ENCODE measurements around the gene ANXA7.
A peak's percentile ranks its signal among the peaks of the same experiment; 100 is the strongest.

ANXA7 gene

DNA sequence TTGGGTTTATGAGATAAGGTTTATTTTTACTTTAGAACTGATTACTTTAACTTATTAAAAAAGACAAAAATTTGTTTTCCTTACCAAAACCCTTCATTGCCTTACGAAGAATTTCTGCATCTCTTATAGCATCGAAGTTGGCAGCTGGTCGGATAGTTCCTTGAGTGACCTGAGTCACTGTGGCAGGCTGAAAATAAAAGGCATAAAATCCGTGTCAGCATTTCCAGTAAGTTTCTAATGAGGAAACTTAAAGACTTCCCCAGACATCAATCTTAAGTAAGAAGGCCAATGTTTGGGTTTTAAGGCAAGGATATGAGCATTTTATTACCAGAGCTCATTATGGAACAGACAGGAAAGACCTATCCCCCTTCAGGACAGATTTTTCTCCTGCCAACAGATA, 25.6 kb downstream of the ANXA7 start:
- TF ChIP-seq GATA1 (IDR thresholded peaks at IDR 0.05; ENCODE audit: low read depth, low read length) (no peak), POLR2A (IDR thresholded peaks at IDR 0.05; ENCODE audit: low read length) (no peak)
- no peak for DNase-seq

DNA sequence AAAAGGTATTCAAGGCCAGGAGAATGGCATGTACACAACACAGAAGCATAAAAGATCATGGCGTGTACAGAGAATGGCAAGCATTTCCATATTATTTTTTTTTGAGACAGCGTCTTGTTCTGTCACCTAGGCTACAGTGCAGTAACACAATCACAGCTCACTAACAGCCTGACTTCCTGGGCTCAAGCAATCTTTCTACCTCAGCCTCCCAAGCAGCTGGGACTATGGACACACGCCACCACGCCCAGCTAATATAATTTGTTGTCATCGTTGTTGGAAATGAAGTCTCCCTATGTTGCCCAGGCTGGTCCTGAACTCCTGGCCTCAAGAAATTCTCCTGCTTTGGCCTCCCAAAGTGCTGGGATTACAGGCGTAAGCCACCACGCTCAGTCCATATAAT, 27.3 kb downstream of the ANXA7 start:
- TF ChIP-seq POLR2A (IDR thresholded peaks at IDR 0.05; ENCODE audit: low read length) (no peak), GATA1 (IDR thresholded peaks at IDR 0.05; ENCODE audit: low read depth, low read length) (no peak)

DNA sequence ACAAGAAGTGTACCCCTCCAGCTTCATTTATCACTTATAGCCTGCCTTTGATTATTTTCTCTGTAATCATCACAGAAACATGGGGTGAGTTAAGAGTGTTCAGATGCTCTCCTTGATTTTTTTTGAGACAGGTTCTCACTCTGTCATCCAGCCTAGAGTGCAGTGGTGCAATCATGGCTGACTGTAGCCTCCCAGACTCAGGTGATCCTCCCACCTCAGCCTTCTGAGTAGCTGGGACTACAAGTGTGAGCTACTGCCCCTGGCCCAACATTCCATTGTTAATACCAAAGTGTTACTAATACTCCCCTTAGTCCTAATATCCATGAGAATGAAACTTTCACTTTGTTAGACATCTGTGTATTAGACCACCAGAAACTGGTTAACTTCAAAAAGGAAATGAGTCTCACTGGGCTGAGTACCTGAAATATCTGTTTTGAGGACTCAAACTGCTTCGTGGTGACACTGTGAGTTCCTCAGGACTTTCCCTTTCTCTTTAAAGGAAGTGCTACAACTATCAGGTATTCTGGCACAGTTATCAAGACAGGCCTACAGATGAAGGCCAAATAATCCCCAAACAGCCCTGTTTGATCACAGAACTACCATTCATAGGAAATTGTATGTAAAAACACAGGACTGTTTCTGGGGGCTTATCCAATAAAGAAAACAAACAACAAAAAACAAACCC, 34.7 kb downstream of the ANXA7 start:
- no peak for DNase-seq
- TF ChIP-seq POLR2A (IDR thresholded peaks at IDR 0.05; ENCODE audit: low read length) = no peak
- no peak for TF ChIP-seq GATA1 (IDR thresholded peaks at IDR 0.05; ENCODE audit: low read depth, low read length)

More for the DNA sequence above, 27.3 kb downstream of the ANXA7 start:
- no peak for DNase-seq

DNA sequence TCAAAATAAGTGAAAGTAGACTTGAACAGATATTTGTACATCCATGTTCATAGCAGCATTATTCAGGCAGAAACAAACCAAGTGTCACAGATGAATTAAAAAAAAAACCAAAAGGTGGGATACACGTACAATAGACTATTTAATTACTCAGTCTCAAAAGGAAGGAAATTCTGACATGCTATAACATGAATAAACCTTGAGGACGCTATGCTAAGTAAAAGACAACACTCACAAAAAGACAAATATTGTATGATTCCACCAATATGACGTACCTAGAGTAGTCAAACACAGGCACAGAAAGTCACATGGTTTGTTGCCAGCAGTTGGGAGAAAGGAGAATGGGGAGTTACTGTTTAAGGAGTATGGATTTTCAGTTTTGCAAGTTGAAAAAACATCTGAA, 37.2 kb downstream of the ANXA7 start:
- TF ChIP-seq GATA1 (IDR thresholded peaks at IDR 0.05; ENCODE audit: low read depth, low read length) (no peak), POLR2A (IDR thresholded peaks at IDR 0.05; ENCODE audit: low read length) (no peak)
- DNase-seq = no peak

DNA sequence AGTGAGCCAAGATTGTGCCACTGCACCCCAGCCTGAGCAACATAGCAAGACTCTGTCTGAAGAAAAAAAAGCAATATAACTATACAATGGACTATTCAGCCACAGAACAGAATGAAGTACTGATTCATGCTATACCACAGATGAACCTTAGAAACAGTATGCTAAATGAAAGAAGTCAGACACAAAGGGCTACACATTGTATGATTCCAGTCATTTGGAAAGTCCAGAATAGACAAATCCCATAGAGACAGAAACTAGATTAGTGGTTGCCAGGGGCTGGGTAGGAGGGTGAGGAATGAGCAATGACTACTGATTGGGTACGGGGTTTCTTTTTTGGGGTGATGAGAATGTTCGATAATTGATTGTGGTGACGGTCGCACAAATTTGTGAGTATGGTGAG, 45.6 kb downstream of the ANXA7 start:
- TF ChIP-seq GATA1 (IDR thresholded peaks at IDR 0.05; ENCODE audit: low read depth, low read length) (no peak), POLR2A (IDR thresholded peaks at IDR 0.05; ENCODE audit: low read length) (no peak)
- no peak for DNase-seq

DNA sequence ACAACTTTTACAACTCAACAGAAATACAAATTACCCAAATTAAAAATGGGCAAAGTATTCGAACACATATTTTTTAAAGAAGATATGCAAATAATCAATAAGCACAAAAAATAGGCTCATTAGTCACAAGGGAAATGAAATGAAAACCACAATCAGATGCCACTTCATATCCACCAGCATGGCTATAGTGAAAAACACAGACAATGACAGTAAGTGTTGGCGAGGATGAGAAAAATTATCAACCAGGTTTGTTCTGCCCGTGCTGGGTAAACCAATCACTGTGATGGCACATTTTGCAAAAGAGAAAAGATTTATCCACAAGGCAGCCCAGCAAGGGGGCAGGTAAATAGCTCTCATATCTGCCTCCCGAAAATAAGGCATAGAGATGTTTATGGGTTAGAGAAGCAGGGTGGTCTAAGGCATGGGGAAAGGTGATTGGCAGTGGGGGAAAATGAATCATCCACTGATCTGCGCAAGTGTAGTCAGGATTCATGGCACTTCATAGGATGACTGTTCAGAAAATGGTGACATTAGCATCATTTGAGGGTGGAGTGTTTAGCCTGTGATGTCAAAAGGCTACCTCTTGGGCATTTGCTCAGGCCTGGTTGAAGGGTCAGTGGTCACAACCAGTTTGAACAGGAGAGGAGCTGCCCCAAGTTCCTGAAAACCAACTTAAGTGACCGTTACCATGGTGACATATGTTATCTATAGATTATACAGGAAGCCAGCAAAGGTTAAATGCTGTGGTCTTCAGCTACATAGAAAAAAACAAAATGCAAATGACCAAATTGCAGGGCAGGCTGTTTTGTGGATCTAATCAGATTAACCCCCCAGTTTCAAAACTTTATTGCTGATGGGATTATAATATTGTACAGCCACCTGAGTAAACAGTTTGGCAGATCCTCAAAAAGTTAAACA, 47.2 kb downstream of the ANXA7 start:
- TF ChIP-seq GATA1 (IDR thresholded peaks at IDR 0.05; ENCODE audit: low read depth, low read length) (no peak), POLR2A (IDR thresholded peaks at IDR 0.05; ENCODE audit: low read length) (no peak)
- peak in 1 of 2 experiments; percentile 35 for DNase-seq

DNA sequence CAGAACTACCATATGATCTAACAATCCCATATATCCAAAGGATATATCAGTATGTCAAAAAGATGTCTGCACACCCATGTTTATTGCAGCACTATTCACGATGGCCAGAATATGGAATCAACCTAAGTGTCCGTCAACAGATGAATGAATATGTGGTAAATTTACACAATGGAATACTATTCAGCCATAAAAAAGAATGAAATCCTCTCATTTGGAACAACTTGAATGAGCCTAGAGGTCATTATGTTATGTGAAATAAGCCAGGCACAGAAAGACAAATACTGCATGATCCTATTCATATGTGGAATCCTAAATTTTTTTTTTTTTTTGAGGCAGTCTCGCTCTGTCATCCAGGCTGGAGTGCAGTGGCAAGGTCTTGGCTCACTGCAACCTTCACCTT, 48.9 kb downstream of the ANXA7 start:
- TF ChIP-seq GATA1 (IDR thresholded peaks at IDR 0.05; ENCODE audit: low read depth, low read length) = no peak
- TF ChIP-seq POLR2A (IDR thresholded peaks at IDR 0.05; ENCODE audit: low read length) = no peak
- no peak for DNase-seq

DNA sequence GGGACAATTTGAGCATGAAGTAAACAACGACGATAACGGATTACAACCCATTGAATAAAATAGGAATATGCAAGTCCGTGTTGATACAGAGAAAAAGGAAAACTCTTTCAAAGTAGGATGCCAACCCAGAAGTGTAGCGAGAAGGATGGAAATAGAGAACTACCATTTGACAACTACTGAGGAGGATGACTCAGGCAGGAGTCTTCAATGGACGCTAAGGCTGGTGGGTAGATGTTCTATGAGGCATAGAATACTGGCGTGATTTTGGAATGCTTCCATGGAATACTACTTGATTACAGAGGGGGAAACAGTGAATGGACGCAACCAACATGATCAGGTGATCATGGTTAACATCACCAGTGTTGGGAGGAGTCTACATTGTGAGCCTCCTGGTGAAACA, 54.4 kb downstream of the ANXA7 start:
- TF ChIP-seq GATA1 (IDR thresholded peaks at IDR 0.05; ENCODE audit: low read depth, low read length) = no peak
- TF ChIP-seq POLR2A (IDR thresholded peaks at IDR 0.05; ENCODE audit: low read length) = no peak
- DNase-seq = no peak

DNA sequence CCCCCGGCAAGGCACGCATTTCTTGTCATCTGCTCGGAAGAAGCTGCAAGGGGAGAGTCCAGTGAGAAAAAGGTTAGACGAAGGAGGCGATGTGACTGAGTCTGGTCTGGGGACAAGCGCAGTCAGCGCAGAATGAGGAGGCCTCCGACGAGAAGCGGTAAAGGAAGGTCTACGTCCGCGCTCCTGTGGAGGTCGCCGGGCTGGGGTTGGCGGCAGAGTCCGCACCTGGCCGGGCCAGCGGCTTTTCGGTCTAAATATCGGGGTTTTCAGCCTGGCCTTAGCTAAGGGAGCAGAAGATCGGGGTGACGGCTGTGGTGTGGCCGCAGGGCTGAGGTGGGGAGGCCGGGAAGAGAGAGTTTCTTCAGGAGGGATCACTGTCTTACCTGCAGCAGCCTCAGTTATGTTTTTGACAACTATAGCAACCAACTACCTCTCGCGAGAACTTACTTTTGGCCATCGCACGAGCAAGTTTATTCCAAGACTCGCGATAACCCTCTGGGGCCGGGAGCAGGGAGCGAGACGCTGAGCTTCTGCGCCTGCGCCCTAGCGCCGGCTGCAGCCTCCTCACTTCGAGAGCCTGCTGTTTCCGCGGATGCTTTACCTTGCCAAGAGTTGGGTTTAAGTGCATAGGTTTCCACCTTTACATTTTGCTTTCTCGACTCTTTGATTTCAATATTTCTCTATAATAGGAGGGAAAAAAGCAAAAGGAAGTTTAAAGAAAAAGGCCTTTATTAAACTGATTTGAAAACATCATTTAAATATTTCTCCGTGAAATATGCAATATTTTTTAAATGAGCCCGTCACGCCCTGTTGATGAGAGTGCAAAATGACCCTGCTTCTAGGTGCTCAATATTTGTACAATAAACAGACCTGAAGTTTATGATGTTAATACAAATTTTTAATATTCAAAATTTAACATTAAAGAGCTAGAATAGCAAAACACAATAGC, 55.3 kb downstream of the ANXA7 start, which contains the start of gene CFAP70:
CFAP70 (minus strand) TSS at position 534 of the 949 bp plus-strand sequence. CDS start 4,068 bp downstream, outside the sequence.
- peak; percentile 64 for TF ChIP-seq POLR2A (IDR thresholded peaks at IDR 0.05; ENCODE audit: low read length)
- no peak for TF ChIP-seq GATA1 (IDR thresholded peaks at IDR 0.05; ENCODE audit: low read depth, low read length)
- DNase-seq = peak; percentile 97

DNA sequence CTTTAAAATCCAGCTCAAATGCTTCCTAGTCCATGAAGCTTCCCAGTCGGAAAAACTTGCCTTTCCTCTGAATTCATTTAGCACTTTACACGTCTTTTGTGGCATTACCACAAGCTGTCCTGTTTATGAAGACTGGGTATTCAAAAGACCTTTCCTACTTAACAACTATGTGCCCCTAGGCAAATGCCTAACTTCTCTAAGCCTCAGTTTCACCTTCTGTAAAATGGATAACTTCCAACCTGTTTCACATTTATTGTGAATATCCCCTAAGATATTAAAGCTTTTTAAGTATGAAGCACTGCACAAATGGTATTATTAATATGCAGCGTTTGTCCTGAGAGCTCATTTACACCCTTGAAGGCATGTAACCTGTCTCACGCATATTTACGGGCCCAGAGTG, 56.0 kb downstream of the ANXA7 start:
- no peak for DNase-seq
- TF ChIP-seq GATA1 (IDR thresholded peaks at IDR 0.05; ENCODE audit: low read depth, low read length) = no peak

DNA sequence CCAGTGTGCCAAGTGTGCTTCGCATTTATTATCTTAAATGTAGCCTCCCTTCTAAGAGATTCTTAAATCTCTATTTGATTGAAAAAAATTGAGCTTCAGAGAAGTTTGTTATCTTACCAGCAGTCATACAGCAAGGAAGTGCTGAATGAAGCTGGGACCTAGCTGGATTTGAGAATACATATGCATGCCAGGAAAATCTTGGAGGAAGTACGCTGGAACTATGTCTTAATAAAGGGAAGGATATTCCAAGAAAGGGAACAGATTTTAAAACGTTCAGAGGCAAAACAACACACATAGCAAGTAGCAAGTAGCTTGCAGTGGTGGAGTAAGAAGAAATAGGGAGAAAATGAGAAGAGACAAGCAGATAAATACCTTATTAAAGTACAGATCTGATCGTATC, 56.7 kb downstream of the ANXA7 start:
- TF ChIP-seq POLR2A (IDR thresholded peaks at IDR 0.05; ENCODE audit: low read length) (no peak), GATA1 (IDR thresholded peaks at IDR 0.05; ENCODE audit: low read depth, low read length) (no peak)

DNA sequence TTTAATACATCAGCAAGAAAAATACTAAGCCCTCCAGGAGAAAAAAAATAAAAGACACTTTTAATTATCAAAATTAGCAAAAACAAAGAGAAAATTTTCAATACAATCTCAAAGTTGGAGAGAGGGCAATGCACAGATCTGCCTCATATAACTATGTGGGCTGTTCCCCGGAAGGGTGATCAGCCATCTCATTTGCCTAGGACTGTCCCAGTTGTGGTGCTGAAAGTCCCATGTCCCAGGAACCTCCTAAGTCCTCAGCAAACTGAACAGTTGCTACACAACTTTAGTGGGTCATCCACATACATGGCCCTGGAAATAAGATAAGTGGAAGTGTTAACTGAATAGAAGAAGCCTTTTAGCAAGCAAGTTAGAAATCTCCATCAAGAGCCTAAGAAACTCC, 69.6 kb downstream of the ANXA7 start:
- no peak for DNase-seq
- TF ChIP-seq POLR2A (IDR thresholded peaks at IDR 0.05; ENCODE audit: low read length) (no peak), GATA1 (IDR thresholded peaks at IDR 0.05; ENCODE audit: low read depth, low read length) (no peak)

More for the DNA sequence above, 56.7 kb downstream of the ANXA7 start:
- DNase-seq = no peak

DNA sequence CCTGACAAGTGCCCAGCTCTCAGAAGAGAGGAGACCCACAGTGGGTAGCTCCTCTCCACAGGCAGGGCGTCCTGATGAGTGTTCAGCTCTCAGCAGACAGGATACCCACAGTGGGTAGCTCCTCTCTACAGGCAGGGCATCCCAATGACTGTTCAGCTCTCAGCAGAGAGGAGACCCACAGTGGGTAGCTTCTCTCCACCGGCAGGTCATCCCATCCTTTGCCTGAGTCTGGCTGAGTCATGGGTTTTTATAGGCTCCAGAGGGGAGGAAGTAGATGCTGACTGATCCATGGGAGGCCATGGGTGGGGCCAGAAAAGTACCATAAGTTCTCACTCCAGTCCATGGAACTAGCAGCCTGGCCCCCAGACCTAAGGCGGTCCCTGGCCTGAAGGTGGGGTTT, 73.7 kb downstream of the ANXA7 start:
- TF ChIP-seq POLR2A (IDR thresholded peaks at IDR 0.05; ENCODE audit: low read length) (no peak), GATA1 (IDR thresholded peaks at IDR 0.05; ENCODE audit: low read depth, low read length) (no peak)
- DNase-seq = no peak

Measured in erythroblast (primary cell).